OCI-M1 (cell line): ENCODE data around the gene MAX.

Experiments
- DNase-seq: peaks from one replicate; lab custom pipeline; 2025; lab: John Stamatoyannopoulos, UW

MAX gene

GRCh38 chr14:65102441-65103149 is at the start of gene MAX:
Gene MAX (minus strand): TSS chr14:65102517. CDS start chr14:65102339, 178 bp downstream.
- peak; percentile 99 for DNase-seq

- no peak for DNase-seq
Observed at GRCh38 chr14:65151609-65151956, 49.3 kb upstream of the MAX start.

GRCh38 chr14:65150898-65151608 is 48.7 kb upstream of the MAX start:
- DNase-seq = no peak

GRCh38 chr14:65149116-65149515 is 46.8 kb upstream of the MAX start:
- no peak for DNase-seq

- DNase-seq = no peak
Observed at GRCh38 chr14:65144170-65144569, 41.9 kb upstream of the MAX start.

- DNase-seq = no peak
Observed at GRCh38 chr14:65142914-65143625, 40.8 kb upstream of the MAX start.

- peak; percentile 5 for DNase-seq
Observed at GRCh38 chr14:65142429-65142828, 40.1 kb upstream of the MAX start.

GRCh38 chr14:65141523-65141922 is 39.2 kb upstream of the MAX start:
- DNase-seq = no peak

GRCh38 chr14:65137648-65138307 is 35.5 kb upstream of the MAX start:
- DNase-seq = no peak

GRCh38 chr14:65134651-65135579 is 32.6 kb upstream of the MAX start:
- no peak for DNase-seq

- no peak for DNase-seq
Observed at GRCh38 chr14:65132855-65133254, 30.5 kb upstream of the MAX start.

GRCh38 chr14:65131301-65131701 is 29.0 kb upstream of the MAX start:
- peak; percentile 6 for DNase-seq

- no peak for DNase-seq
Observed at GRCh38 chr14:65128096-65128495, 25.8 kb upstream of the MAX start.

GRCh38 chr14:65117769-65118745 is 15.7 kb upstream of the MAX start:
- DNase-seq = no peak

- DNase-seq = no peak
Observed at GRCh38 chr14:65115615-65116014, 13.3 kb upstream of the MAX start.

- DNase-seq = no peak
Observed at GRCh38 chr14:65110525-65110924, 8.2 kb upstream of the MAX start.

GRCh38 chr14:65109357-65109756 is 7.0 kb upstream of the MAX start:
- no peak for DNase-seq

- peak; percentile 75 for DNase-seq
Observed at GRCh38 chr14:65107200-65107599, 4.9 kb upstream of the MAX start.

GRCh38 chr14:65106736-65107135 is 4.4 kb upstream of the MAX start:
- DNase-seq = peak; percentile 38

GRCh38 chr14:65106316-65106715 is 4.0 kb upstream of the MAX start:
- no peak for DNase-seq
